ENCODE measurements around the gene GAS6. TPM values are rescaled to one million over a fixed set of nuclear protein-coding genes. Genes with fewer than 3 reads are reported as not detected.
A peak's percentile ranks its signal among the peaks of the same experiment; 100 is the strongest.

GAS6 gene
- total and polyA plus RNA-seq, 2 experiments from 2014 or later: 91.8 to 112 TPM

DNA sequence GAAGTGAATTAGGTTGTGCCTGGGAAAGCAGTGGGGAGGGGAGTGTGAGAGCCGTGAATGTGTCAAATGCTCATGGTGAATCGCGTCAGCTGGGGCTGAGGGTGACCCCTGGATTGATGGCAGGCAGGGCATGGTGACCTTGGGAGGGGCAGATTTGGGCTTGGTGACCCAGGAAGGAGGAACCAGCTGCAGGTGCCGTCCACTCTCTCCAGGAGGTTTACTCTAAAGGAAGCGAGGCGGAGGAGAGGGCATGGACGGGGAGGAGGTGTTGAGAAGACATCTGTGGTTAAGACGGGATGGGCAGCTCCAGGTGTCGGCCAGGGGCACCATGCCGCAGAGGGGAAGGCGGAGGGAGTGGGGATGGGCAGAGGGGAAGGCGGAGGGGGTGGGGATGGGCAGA lies 76.2 kb downstream of the GAS6 start:
- no peak for DNase-seq (ENCODE audit: low read depth in 1 of 2, low spot score in 1 of 2)
- H3K27me3 ChIP-seq: no peaks in the 10 kb centered on the region
- H3K9me3 ChIP-seq (ENCODE audit: low read depth): no peaks in the 10 kb centered on the region
- H3K4me3 ChIP-seq: no peak overlapping the region
- H3K36me3 ChIP-seq: no peaks in the 10 kb centered on the region
- TF ChIP-seq, protein P1, sequence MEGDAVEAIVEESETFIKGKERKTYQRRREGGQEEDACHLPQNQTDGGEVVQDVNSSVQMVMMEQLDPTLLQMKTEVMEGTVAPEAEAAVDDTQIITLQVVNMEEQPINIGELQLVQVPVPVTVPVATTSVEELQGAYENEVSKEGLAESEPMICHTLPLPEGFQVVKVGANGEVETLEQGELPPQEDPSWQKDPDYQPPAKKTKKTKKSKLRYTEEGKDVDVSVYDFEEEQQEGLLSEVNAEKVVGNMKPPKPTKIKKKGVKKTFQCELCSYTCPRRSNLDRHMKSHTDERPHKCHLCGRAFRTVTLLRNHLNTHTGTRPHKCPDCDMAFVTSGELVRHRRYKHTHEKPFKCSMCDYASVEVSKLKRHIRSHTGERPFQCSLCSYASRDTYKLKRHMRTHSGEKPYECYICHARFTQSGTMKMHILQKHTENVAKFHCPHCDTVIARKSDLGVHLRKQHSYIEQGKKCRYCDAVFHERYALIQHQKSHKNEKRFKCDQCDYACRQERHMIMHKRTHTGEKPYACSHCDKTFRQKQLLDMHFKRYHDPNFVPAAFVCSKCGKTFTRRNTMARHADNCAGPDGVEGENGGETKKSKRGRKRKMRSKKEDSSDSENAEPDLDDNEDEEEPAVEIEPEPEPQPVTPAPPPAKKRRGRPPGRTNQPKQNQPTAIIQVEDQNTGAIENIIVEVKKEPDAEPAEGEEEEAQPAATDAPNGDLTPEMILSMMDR (IDR thresholded peaks at IDR 0.05; ENCODE audit: low read depth, low read length): no peak
- H3K27ac ChIP-seq: no peak overlapping the region
- no peaks in the 10 kb centered on the region for H3K4me1 ChIP-seq (ENCODE audit: low read depth)

DNA sequence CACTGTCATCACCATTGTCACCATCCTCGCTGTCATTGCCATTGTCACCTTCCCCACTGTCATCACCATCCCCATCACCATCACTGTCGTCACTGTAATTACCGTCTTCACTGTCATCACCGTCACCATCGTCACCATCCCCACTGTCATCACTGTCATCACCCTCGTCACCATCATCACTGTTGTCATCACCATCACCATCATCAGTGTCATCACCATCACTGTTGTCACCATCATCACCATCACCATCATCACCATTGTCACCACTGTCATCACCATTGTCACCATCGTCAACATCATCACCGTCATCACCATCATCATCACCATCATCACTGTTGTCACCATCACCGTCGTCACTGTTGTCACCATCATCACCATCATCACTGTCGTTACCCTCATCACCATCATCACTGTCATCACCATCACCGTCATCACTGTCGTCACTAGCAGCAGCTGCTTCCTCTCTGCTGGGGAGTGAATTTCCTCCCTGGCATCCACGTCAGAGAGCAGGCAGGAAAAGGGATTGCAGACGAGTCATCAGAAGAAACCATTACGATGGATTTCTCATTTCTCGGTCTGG lies 77.5 kb downstream of the GAS6 start:
- no peak overlapping the region for H3K27ac ChIP-seq
- peaks cover 2% of the 10 kb centered on the region for H3K27me3 ChIP-seq
- no peaks in the 10 kb centered on the region for H3K36me3 ChIP-seq
- DNase-seq (ENCODE audit: low read depth in 1 of 2, low spot score in 1 of 2): peak in 1 of 2 donors; percentile 53
- no peak overlapping the region for H3K4me3 ChIP-seq
- H3K4me1 ChIP-seq (ENCODE audit: low read depth): no peaks in the 10 kb centered on the region
- no peaks in the 10 kb centered on the region for H3K9me3 ChIP-seq (ENCODE audit: low read depth)
- TF ChIP-seq, protein P1 (IDR thresholded peaks at IDR 0.05; ENCODE audit: low read depth, low read length): no peak

DNA sequence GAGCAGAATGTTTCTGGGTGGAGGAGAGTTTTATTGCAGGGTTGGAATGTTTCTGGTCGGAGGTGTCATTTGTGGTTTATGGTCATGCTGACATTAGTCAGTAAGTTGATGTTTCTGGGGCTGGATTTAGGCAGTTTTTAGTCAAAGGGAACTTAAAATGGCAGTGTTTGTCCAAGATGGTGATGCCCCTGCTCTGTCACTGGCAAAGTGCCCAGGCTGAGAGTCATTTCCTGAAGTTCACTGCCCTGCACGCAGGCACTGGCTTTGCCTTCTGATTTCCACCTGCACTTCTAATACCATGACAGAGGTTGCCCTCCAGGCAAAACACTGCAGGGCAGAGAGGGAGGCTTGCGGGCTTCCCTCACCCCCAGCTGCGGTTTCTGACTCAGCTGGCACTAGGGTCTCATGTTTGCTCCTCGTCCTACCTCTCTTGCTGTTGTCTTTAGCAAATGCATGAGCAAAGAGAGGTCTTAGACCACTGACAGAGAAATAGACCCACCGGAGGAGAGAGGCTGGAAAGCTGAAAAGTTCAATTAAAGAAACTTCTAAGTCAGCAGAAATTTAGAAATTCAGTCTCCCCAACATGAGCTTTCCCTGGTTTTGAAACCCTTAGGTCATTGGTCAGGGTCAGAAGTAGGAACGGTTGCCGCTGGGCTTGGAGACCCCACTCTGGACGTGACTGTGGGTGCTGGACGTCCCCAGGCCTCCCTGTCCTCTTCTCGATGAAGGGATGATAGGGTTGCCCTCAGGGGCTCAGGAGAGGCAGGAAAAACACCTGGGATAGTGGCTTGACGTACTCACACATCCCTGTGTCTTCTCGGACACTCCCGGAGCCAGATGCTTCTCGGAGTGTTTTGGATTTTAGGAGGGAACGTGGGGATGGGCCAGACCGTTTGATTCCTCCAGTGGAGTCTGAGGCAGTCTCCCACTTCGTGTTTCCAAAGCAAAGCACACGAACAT lies 78.5 kb downstream of the GAS6 start:
- H3K9me3 ChIP-seq (ENCODE audit: low read depth): no peaks in the 10 kb centered on the region
- H3K4me3 ChIP-seq: no peak overlapping the region
- H3K4me1 ChIP-seq (ENCODE audit: low read depth): no peaks in the 10 kb centered on the region
- H3K27ac ChIP-seq: no peak overlapping the region
- TF ChIP-seq, protein P1 (IDR thresholded peaks at IDR 0.05; ENCODE audit: low read depth, low read length): no peak
- peaks cover 8% of the 10 kb centered on the region for H3K27me3 ChIP-seq
- peak in 1 of 2 donors; percentile 19 for DNase-seq (ENCODE audit: low read depth in 1 of 2, low spot score in 1 of 2)
- H3K36me3 ChIP-seq: no peaks in the 10 kb centered on the region

DNA sequence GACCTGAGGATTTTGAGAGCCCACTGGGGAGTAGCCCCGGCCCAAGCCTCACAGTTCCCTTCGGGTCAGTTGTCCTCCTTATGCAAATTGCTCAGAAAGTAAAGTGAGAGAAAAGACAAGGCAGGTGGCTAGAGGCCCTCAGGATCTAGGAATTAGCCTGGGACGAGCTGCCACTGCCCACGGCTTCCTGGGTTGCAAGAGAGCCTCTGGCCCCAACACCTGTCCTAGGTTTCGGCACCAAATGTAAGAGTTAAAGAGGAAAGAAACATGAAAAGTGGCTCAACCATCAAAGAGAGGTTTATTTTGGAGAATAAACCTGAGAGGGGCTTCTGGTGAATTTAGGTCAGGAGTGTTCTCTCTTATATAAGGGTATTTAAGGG lies 79.2 kb downstream of the GAS6 start:
- H3K4me3 ChIP-seq: no peak overlapping the region
- no peak overlapping the region for H3K27ac ChIP-seq
- DNase-seq (ENCODE audit: low read depth in 1 of 2, low spot score in 1 of 2): no peak
- H3K27me3 ChIP-seq: peaks cover 8% of the 10 kb centered on the region
- no peaks in the 10 kb centered on the region for H3K9me3 ChIP-seq (ENCODE audit: low read depth)
- TF ChIP-seq, protein P1 (IDR thresholded peaks at IDR 0.05; ENCODE audit: low read depth, low read length): no peak
- no peaks in the 10 kb centered on the region for H3K36me3 ChIP-seq
- no peaks in the 10 kb centered on the region for H3K4me1 ChIP-seq (ENCODE audit: low read depth)

DNA sequence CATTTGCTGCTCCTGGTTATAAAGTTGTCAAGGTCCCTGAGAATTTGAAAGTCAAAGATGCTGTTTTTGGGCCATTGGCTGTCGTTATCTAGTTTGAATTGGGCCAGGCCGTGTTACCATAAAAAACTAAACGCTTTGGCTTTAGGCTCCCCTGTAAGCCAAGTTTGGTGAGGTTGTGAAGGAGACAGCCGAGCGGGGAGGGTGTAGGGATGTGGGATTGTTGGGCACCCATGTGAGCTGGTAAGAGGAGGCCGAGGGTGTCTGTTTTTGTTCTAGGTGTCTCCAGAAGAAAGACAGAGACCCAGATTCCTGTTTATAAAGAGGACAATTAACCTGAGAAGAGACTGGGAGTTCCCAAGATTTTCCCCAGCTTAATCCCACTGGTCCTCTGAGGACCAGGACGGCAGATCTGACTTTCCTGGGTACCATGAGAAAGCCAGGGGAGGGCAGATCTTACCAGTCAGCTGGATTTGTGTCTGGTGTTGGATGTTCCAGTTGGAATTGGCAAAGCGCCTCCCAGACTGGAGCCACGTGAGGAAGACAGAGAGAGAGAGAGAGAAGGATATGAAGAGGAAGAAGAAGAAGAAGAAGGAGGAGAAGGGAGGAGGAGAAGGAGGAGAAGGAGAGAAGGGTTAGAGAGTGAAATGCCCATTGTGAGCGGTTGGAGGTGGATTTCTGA lies 79.8 kb downstream of the GAS6 start:
- no peak overlapping the region for H3K27ac ChIP-seq
- H3K9me3 ChIP-seq (ENCODE audit: low read depth): no peaks in the 10 kb centered on the region
- no peaks in the 10 kb centered on the region for H3K4me1 ChIP-seq (ENCODE audit: low read depth)
- TF ChIP-seq, protein P1 (IDR thresholded peaks at IDR 0.05; ENCODE audit: low read depth, low read length): no peak
- no peak overlapping the region for H3K4me3 ChIP-seq
- H3K36me3 ChIP-seq: no peaks in the 10 kb centered on the region
- H3K27me3 ChIP-seq: peaks cover 12% of the 10 kb centered on the region
- no peak for DNase-seq (ENCODE audit: low read depth in 1 of 2, low spot score in 1 of 2)
